Measurements from ENCODE around the gene SEL1L3. TPM values are rescaled to one million over a fixed set of nuclear protein-coding genes. Genes with fewer than 3 reads are reported as not detected.

The SEL1L3 gene
- total RNA-seq, 1 donor from 2014 or later: 8.3 TPM

DNA sequence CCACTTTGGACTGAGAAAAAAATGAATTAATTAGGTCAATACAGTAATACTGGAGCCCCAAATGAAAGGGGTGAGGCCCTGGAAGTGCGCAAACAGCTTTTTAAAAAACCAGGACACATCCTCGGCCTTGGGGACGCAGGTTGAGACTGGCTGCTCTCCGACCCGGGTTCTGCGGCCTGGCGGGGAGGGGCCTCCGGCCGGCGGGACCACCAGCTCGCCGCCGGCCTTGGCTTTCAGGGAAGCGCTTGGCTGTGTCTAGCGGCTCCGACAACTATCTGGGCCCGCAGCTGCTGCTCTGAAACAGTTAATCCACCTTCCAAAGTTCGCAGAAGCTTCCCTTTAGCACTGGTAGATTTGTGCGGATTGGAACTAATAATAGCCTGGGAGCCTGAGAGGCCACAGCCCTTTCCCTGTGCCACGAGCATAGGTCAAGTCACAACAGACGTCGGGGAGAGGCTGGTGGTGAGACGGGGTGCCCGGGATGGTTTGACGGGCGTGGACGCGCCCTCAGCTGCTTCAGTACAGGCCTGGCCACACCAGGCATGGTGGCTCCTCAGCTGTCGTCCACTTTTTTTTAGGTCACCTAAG, 1.1 kb upstream of the SEL1L3 start:
- Histone ChIP-seq H3K27me3 (no peaks in the 10 kb centered on the region), H3K36me3 (no peaks in the 10 kb centered on the region), H3K4me3 (no peak overlapping the region), H3K9me3 (no peaks in the 10 kb centered on the region), H3K4me1 (peaks cover 14% of the 10 kb centered on the region), H3K27ac (no peak overlapping the region)
- DNase-seq (ENCODE audit: extremely low spot score in 2 of 2): no peak
- TF ChIP-seq POLR2AphosphoS5 (IDR thresholded peaks at IDR 0.05; ENCODE audit: insufficient read depth in 1 of 2, low read depth in 1 of 2) (no peak), POLR2A (IDR thresholded peaks at IDR 0.05) (no peak)
- TF ChIP-seq, protein P1, sequence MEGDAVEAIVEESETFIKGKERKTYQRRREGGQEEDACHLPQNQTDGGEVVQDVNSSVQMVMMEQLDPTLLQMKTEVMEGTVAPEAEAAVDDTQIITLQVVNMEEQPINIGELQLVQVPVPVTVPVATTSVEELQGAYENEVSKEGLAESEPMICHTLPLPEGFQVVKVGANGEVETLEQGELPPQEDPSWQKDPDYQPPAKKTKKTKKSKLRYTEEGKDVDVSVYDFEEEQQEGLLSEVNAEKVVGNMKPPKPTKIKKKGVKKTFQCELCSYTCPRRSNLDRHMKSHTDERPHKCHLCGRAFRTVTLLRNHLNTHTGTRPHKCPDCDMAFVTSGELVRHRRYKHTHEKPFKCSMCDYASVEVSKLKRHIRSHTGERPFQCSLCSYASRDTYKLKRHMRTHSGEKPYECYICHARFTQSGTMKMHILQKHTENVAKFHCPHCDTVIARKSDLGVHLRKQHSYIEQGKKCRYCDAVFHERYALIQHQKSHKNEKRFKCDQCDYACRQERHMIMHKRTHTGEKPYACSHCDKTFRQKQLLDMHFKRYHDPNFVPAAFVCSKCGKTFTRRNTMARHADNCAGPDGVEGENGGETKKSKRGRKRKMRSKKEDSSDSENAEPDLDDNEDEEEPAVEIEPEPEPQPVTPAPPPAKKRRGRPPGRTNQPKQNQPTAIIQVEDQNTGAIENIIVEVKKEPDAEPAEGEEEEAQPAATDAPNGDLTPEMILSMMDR (IDR thresholded peaks at IDR 0.05): no peak
- intact Hi-C loops (cut with DNase I): no loop called here

DNA sequence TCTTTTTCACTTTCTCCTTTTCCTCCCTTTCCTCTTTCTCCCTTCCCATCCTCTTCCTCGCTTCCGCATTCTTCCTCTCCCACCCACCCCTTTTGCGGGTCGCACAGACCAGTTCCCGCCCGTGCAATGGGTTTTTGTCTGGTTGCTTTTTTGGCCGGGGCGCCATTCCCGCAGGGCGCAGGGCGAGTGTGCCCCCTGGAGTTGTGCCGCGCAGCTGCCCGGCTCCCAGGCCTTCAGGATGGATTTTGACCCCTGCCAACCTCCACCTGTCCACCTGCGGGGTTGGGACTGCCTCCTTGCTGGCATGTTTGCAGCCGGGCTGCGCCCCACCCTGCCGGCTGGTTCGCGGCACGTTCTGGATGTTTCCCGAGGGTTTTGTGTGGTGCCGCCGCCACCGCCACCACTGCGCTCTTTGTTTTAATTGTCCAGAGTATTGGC, 578 bp upstream of the SEL1L3 start:
- TF ChIP-seq, protein P1 (IDR thresholded peaks at IDR 0.05): no peak
- no peak for TF ChIP-seq POLR2AphosphoS5 (IDR thresholded peaks at IDR 0.05; ENCODE audit: insufficient read depth in 1 of 2, low read depth in 1 of 2)
- no peak for TF ChIP-seq POLR2A (IDR thresholded peaks at IDR 0.05)
- Histone ChIP-seq H3K9me3 (no peaks in the 10 kb centered on the region), H3K4me3 (peak overlapping the region; percentile 49 to 77), H3K36me3 (no peaks in the 10 kb centered on the region), H3K27ac (no peak overlapping the region), H3K4me1 (peaks cover 14% of the 10 kb centered on the region), H3K27me3 (no peaks in the 10 kb centered on the region)
- no peak for DNase-seq (ENCODE audit: extremely low spot score in 2 of 2)
- intact Hi-C loops (cut with DNase I): no loop called here

DNA sequence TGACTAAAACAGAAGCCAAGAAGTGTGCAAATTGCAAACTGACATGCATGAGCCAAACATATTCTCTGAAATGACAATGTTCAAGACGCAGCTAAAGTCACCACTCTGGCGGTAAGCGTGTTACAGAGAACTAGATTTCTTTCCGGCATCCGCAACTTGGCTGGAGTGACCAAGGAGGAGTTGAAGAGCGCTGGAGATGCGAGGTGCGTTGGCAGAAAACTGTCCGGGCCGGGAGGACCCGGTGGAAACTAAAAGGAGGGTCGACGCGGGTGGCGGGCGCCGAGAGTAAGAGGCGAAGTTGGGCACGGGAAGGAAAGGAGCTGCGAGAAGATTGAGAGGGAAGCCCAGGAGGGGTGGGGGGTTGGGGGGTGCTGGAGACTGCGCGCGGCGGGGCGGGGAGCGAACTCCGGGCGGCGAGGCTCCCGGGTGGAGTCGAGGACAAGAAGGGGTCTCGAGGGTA, 807 bp downstream of the SEL1L3 start:
- H3K36me3 ChIP-seq: no peaks in the 10 kb centered on the region
- intact Hi-C loops (cut with DNase I): no loop called here
- H3K27me3 ChIP-seq: no peaks in the 10 kb centered on the region
- peak overlapping the region; percentile 49 to 77 for H3K4me3 ChIP-seq
- TF ChIP-seq POLR2A (IDR thresholded peaks at IDR 0.05) (no peak), POLR2AphosphoS5 (IDR thresholded peaks at IDR 0.05; ENCODE audit: insufficient read depth in 1 of 2, low read depth in 1 of 2) (no peak)
- TF ChIP-seq, protein P1 (IDR thresholded peaks at IDR 0.05): no peak
- peaks cover 14% of the 10 kb centered on the region for H3K4me1 ChIP-seq
- H3K9me3 ChIP-seq: no peaks in the 10 kb centered on the region
- peak overlapping the region; percentile 31 for H3K27ac ChIP-seq
- no peak for DNase-seq (ENCODE audit: extremely low spot score in 2 of 2)

DNA sequence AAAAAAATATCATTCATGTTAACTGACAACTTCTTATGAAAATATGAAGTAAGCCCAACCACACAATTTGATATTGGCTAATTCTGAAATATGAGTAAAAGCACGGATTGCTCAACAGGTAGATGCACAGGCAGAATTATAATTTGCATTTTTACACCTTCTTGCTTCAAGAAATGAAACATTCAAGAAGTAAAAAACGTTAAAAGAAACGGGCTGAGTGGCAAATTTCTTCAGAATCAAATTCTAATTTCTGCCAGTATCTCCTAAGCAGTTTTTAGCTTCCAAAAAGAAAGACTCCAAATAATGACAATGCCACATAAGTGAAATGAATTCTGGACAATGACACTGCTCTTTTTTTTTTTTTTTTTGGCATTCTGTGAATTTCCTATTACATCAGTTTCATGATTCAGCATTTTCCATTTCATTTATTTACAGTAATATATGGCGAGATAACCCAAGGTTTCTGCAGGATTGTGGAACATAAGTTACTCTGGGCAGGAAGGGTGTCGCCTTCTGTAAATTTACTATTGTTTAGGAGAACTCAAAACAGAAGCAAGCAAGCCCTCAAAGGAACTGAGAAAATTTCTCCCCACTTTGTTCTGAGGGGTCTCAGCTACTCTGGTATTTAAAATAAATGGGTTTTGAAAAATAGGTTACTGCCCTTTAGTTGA, 1.4 kb downstream of the SEL1L3 start:
- intact Hi-C loops (cut with DNase I): no loop called here
- no peaks in the 10 kb centered on the region for H3K36me3 ChIP-seq
- H3K27ac ChIP-seq: no peak overlapping the region
- no peak for DNase-seq (ENCODE audit: extremely low spot score in 2 of 2)
- peak overlapping the region; percentile 49 to 77 for H3K4me3 ChIP-seq
- H3K4me1 ChIP-seq: peaks cover 14% of the 10 kb centered on the region
- TF ChIP-seq POLR2AphosphoS5 (IDR thresholded peaks at IDR 0.05; ENCODE audit: insufficient read depth in 1 of 2, low read depth in 1 of 2): no peak
- TF ChIP-seq, protein P1 (IDR thresholded peaks at IDR 0.05): no peak
- no peak for TF ChIP-seq POLR2A (IDR thresholded peaks at IDR 0.05)
- H3K27me3 ChIP-seq: no peaks in the 10 kb centered on the region
- H3K9me3 ChIP-seq: no peaks in the 10 kb centered on the region
